GM23338 (cell line): Measurements from ENCODE around the gene TGFBI. TPM values are rescaled to one million over a fixed set of nuclear protein-coding genes. Genes with fewer than 3 reads are reported as not detected.
A peak's percentile ranks its signal among the peaks of the same experiment; 100 is the strongest.

Source experiments
- ATAC-seq: fragments of 200-7000 bp; cut with Tn5 transposase; 3 replicates; pipeline ENCODE4 v1.9.1; 2020
- DNase-seq: peaks from one replicate; pipeline ENCODE4 v3.0.0-alpha.2; 2015; ENCODE audit warnings: low spot score
- H2AFZ ChIP-seq: fragments of 200-600 bp; sonication (generic); 2 replicates; pipeline ENCODE4 v1.8.0; 2016; ENCODE audit warnings: antibody characterized with exemption, mild to moderate bottlenecking, moderate library complexity
- H3F3A ChIP-seq: fragments of 200-600 bp; sonication (generic); replicated peaks from 2 replicates; pipeline ENCODE4 v1.8.0; 2017; ENCODE audit warnings: antibody characterized with exemption, mixed run types, low read depth
- H3K27ac ChIP-seq: fragments of 200-600 bp; sonication (generic); 2 replicates; pipeline ENCODE4 v1.6.1; 2016; ENCODE audit warnings: low read depth
- H3K27me3 ChIP-seq: fragments of 200-600 bp; sonication (generic); 2 replicates; pipeline ENCODE4 v1.8.0; 2016; ENCODE audit warnings: mild to moderate bottlenecking, mixed run types, moderate library complexity; ENCODE audit not compliant: insufficient read depth
- H3K36me3 ChIP-seq: fragments of 200-600 bp; sonication (generic); 2 replicates; pipeline ENCODE4 v1.8.0; 2016; ENCODE audit warnings: mild to moderate bottlenecking; ENCODE audit not compliant: insufficient read depth
- H3K4me1 ChIP-seq: fragments of 200-600 bp; sonication (generic); 2 replicates; pipeline ENCODE4 v1.8.0; 2016; ENCODE audit warnings: mild to moderate bottlenecking, moderate library complexity; ENCODE audit not compliant: insufficient read depth
- H3K4me2 ChIP-seq: fragments of 200-600 bp; sonication (generic); 2 replicates; pipeline ENCODE4 v1.7.1; 2017; ENCODE audit warnings: mixed run types
- H3K4me3 ChIP-seq: fragments of 200-600 bp; sonication (generic); 2 replicates; pipeline ENCODE4 v1.6.1; 2016; ENCODE audit warnings: mixed run types
- H3K79me2 ChIP-seq: fragments of 200-600 bp; sonication (generic); replicated peaks from 2 replicates; pipeline ENCODE4 v1.8.0; 2017; ENCODE audit warnings: mild to moderate bottlenecking; ENCODE audit not compliant: insufficient read depth
- H3K9me2 ChIP-seq: fragments of 200-600 bp; sonication (generic); 2 replicates; pipeline ENCODE4 v1.8.0; 2017; ENCODE audit not compliant: insufficient read depth
- H4K20me1 ChIP-seq: fragments of 200-600 bp; sonication (generic); replicated peaks from 2 replicates; pipeline ENCODE4 v1.8.0; 2017; ENCODE audit warnings: mild to moderate bottlenecking; ENCODE audit not compliant: insufficient read depth
- H3K27ac Mint-ChIP-seq: 2 replicates; pipeline ENCODE4 v1.8.0; 2020; ENCODE audit warnings: inconsistent platforms, mild to moderate bottlenecking, moderate library complexity, mixed read lengths
- H3K27me3 Mint-ChIP-seq: 3 replicates; pipeline ENCODE4 v1.8.0; 2022; ENCODE audit warnings: low read depth, mild to moderate bottlenecking, moderate library complexity, mixed read lengths, inconsistent platforms; ENCODE audit not compliant: insufficient read depth, poor library complexity
- H3K36me3 Mint-ChIP-seq: 3 replicates; pipeline ENCODE4 v1.8.0; 2021; ENCODE audit warnings: low read depth, mild to moderate bottlenecking, inconsistent platforms, moderate library complexity, mixed read lengths
- H3K4me1 Mint-ChIP-seq: 3 replicates; pipeline ENCODE4 v1.8.0; 2020; ENCODE audit warnings: mild to moderate bottlenecking, inconsistent platforms, mixed read lengths
- H3K4me3 Mint-ChIP-seq: 3 replicates; pipeline ENCODE4 v1.8.0; 2021; ENCODE audit warnings: moderate library complexity, mild to moderate bottlenecking, inconsistent platforms, mixed read lengths
- H3K9me3 Mint-ChIP-seq: 3 replicates; pipeline ENCODE4 v1.8.0; 2020; ENCODE audit warnings: moderate library complexity, mild to moderate bottlenecking, inconsistent platforms, mixed read lengths
- CREB1 ChIP-seq: fragments of 250-450 bp; sonication (Bioruptor Pico); IDR thresholded peaks from 2 replicates; pipeline ENCODE4 v1.5.0; 2020; ENCODE audit warnings: low read depth, mild to moderate bottlenecking, moderate library complexity
- CTCF ChIP-seq, 2 experiments: fragments of 200-600 bp in 1 of 2; sonication (generic) in 1 of 2; conservative IDR thresholded peaks; 2 replicates each; pipeline versions ENCODE4 v1.5.1 to v1.6.1; 2016 to 2017; ENCODE audit warnings: antibody characterized with exemption in 2 of 2, low read depth in 2 of 2, mild to moderate bottlenecking in 2 of 2, moderate library complexity in 1 of 2
- ETS1 ChIP-seq: IDR thresholded peaks from 2 replicates; pipeline ENCODE4 v1.6.1; 2016; ENCODE audit warnings: antibody characterized with exemption
- EZH2 ChIP-seq: fragments of 200-600 bp; sonication (generic); IDR thresholded peaks from one replicate; pipeline ENCODE4 v1.8.0; 2017; ENCODE audit warnings: antibody characterized with exemption, mild to moderate bottlenecking, low read depth; ENCODE audit not compliant: unreplicated experiment
- JUNB ChIP-seq: IDR thresholded peaks from one replicate; pipeline ENCODE4 v1.6.1; 2016; ENCODE audit warnings: antibody characterized with exemption; ENCODE audit not compliant: unreplicated experiment
- NANOG ChIP-seq: IDR thresholded peaks from 2 replicates; pipeline ENCODE4 v1.6.1; 2016; ENCODE audit warnings: antibody characterized with exemption, borderline replicate concordance
- POLR2AphosphoS5 ChIP-seq: IDR thresholded peaks from 2 replicates; pipeline ENCODE4 v1.6.1; 2016; ENCODE audit warnings: antibody characterized with exemption, low read depth
- REST ChIP-seq: IDR thresholded peaks from one replicate; pipeline ENCODE4 v1.6.1; 2018; ENCODE audit warnings: antibody characterized with exemption; ENCODE audit not compliant: unreplicated experiment
- STAT1 ChIP-seq: IDR thresholded peaks from one replicate; pipeline ENCODE4 v1.6.1; 2016; ENCODE audit warnings: antibody characterized with exemption; ENCODE audit not compliant: unreplicated experiment
- ZNF114 ChIP-seq: fragments of 250-450 bp; sonication (Bioruptor Pico); IDR thresholded peaks from 2 replicates; pipeline ENCODE4 v1.5.0; 2020; ENCODE audit warnings: mild to moderate bottlenecking, moderate library complexity
- ZNF331 ChIP-seq: fragments of 250-450 bp; sonication (Bioruptor Pico); IDR thresholded peaks from 2 replicates; pipeline ENCODE4 v1.5.0; 2020; ENCODE audit warnings: low read depth, mild to moderate bottlenecking, moderate library complexity
- ZNF462 ChIP-seq: fragments of 250-450 bp; sonication (Bioruptor Pico); IDR thresholded peaks from 2 replicates; pipeline ENCODE4 v1.5.0; 2020; ENCODE audit warnings: mild to moderate bottlenecking, moderate library complexity
- polyA plus RNA-seq: library from polyadenylated mRNA; unstranded; fragments of >200 nt; fragmentation: Nextera tagmentation; extraction: Ambion mirVana; gene quantifications from 2 replicates; pipeline ENCODE4 v1.2.1, GENCODE V29; 2016
- total RNA-seq: library from RNA; depleted of rRNA; stranded (reverse); fragments of >200 nt; shearing (Covaris generic); gene quantifications from 2 replicates; pipeline ENCODE4 v1.2.3, GENCODE V29; 2014

The TGFBI gene
- total and polyA plus RNA-seq, 2 experiments from 2014 or later, result 8.9 to 9.4 TPM

- H3K4me1 Mint-ChIP-seq, result no peaks in the 10 kb centered on the region; the same call in 1 of the 3 replicates
- Histone ChIP-seq H3K4me2 (peak overlapping the region; percentile 91), H4K20me1 (no peaks in the 10 kb centered on the region), H2AFZ (peak overlapping the region; percentile 80; the same call in 1 of the 2 replicates), H3F3A (no peaks in the 10 kb centered on the region), H3K36me3 (no peaks in the 10 kb centered on the region), H3K79me2 (no peaks in the 10 kb centered on the region), H3K27ac (no peak overlapping the region), H3K4me3 (peak overlapping the region; percentile 81), H3K27me3 (peaks cover 9% of the 10 kb centered on the region; the same call in 1 of the 2 replicates), H3K9me2 (no peaks in the 10 kb centered on the region), H3K4me1 (peaks cover 3% of the 10 kb centered on the region; the same call in 1 of the 2 replicates)
- DNase-seq (no peak), ATAC-seq (no peak)
- H3K27ac Mint-ChIP-seq, result no peak overlapping the region
- peaks cover 4% of the 10 kb centered on the region; the same call in 1 of the 3 replicates for H3K9me3 Mint-ChIP-seq
- peak overlapping the region; percentile 86; the same call in 2 of the 3 replicates for H3K4me3 Mint-ChIP-seq
- H3K36me3 Mint-ChIP-seq, result no peaks in the 10 kb centered on the region
- peaks cover 12% of the 10 kb centered on the region for H3K27me3 Mint-ChIP-seq
- TF ChIP-seq ZNF331 (no peak), CREB1 (CRISPR knock-in tag) (no peak), JUNB (no peak), ETS1 (no peak), EZH2 (no peak), NANOG (no peak), POLR2AphosphoS5 (no peak), ZNF462 (CRISPR knock-in tag) (no peak), REST (no peak), CTCF (conservative IDR thresholded peaks at IDR 0.05; ENCODE audit: low read depth in 2 of 2) (no peak), STAT1 (no peak), ZNF114 (CRISPR knock-in tag) (no peak)
These were observed 52.4 kb downstream of the TGFBI start for GRCh38 chr5:136081217-136081591.
